COR-L47 (cell line): ENCODE measurements around the gene PAX4.

Experiments used
- DNase-seq: peaks from one replicate; lab custom pipeline; 2025; lab: John Stamatoyannopoulos, UW

Gene PAX4, protein sequence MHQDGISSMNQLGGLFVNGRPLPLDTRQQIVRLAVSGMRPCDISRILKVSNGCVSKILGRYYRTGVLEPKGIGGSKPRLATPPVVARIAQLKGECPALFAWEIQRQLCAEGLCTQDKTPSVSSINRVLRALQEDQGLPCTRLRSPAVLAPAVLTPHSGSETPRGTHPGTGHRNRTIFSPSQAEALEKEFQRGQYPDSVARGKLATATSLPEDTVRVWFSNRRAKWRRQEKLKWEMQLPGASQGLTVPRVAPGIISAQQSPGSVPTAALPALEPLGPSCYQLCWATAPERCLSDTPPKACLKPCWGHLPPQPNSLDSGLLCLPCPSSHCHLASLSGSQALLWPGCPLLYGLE

DNA sequence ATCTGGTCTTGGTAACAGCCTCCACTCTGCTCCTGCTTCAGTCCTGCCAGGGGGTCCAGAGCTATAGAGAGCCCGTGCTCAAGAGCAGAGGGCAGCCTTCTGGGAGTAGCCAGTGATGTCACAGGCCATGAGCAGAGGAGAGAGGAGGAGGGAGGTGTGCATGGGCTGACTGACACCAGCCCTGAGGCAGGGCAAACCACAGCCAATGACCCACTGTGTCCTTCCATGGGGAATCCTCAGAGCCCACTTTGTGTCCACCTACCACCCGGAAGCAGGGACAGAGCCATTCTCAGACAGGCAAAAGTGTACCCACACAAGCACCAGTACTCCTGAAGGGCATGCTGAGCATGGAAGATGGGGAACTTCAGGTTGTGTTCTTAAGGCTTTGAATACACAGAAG is at the start of gene PAX4:
TSS of gene PAX4 (minus strand) at position 101 of the 400 bp plus-strand sequence. CDS start 2,214 bp downstream, outside the sequence.
- no peak for DNase-seq

DNA sequence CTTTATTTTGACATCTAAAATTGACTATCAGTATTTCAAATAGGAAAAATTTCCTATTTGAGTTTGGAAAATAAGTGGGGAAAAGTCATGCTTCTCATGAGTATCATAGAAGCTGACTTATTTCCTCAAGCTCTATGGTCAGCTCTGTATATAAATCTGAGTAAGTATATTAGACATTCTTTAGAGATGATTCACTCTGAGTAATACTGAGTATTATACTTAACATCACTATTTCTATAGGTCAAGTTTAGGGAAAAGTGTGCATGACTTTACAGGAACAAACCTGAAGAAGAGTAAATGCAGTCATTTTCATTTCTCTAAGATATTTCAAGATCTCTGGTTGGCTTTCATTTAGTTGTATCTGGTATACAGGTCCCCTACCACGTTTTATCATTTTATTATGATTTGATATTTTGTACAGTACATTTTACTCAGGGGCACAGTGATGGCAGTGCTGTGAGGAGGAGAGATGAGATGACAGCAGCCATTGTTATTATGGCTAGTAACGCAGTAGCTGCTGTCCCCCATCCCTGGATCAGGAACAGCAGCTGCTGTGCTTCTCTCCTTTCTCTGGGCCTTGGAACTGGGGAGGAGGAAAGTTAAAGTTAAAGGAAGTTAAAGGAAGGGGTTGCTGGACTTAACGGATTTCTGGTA is 49.2 kb upstream of the PAX4 start:
- no peak for DNase-seq

DNA sequence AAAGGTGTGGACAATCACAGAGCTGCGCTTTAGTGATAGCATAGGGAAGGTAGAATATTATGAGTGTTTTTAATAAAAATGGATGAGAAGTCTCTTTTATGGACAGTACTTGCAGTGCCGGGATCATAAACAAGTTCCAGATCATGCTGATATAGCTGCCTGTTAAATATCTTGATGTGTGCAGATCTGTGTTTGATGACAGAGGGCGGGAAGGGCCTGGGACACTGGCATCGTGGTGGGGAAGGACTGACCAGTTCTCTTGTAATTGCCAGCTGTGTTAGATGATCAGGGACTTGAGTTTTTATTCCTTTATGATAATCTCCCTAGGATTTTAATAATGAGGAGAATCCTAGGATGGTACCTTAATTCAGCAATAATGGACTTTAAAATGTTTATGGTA is 48.7 kb upstream of the PAX4 start:
- no peak for DNase-seq

DNA sequence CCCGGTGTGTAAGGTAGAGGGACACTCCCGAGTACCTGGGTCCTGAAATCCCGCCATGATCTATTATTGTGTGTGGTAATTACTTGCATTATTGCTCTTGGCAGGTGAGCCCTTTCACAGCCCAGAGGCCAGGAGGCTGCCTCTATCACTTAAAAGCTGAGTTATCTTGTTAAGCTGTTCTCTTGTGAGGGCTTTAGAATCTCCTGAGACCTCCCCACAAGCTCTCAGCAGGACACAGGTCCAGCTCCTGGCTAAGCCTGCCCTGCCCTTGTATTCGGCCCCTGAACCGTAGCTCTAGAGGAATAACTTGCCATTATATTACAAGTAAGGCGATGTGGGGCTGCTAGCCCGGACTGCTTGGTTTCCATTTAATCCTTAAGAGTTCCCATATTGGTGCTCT is 48.0 kb upstream of the PAX4 start:
- no peak for DNase-seq

DNA sequence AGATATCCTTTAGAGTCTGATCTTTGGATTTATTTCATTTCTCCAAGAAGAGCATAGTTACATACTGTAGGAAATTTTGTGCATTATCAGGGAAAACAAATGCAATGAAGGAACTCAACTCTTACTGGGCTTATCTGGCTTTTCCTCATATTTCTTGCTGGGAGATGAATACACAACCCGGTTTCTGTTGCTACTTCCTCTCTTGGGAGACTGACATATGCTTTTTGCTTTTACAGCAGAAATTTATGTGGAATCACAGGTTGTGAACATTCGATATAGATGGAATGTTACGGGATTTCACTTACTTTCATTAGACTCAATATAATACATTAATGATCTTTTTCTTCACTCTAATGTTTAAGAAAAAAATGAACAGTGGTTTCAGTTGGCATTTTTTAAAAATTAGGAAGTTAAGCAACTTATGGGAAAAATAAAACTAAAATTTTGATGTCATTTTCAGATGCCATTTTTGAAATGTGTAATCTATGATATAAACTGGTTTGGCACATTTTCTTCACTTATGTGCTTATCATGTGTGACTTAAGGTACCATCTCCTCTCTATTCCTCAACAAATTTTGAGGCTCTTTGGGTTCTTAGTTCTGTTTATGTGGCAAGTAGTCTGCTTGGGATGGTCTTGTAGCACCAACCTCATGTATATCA is 41.2 kb upstream of the PAX4 start:
- DNase-seq, result no peak

DNA sequence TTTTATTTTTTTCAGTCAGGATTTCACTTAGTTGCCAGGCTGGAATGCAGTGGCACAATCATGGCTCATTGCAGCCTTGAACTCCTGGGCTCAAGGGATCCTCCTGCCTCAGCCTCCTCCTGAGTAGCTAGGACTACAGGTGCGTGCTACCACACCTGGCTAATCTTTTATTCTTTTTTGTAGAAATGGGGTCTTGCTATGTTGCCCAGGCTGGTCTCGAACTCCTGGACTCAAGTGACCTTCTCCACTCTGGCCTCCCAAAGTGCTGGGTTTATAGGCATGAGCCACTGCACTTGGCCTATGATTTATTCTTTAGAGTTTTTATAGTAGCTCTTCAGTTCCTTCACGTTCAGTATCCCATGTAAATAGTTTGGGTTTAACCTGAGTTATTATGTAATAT is 39.6 kb upstream of the PAX4 start:
- DNase-seq, result no peak

DNA sequence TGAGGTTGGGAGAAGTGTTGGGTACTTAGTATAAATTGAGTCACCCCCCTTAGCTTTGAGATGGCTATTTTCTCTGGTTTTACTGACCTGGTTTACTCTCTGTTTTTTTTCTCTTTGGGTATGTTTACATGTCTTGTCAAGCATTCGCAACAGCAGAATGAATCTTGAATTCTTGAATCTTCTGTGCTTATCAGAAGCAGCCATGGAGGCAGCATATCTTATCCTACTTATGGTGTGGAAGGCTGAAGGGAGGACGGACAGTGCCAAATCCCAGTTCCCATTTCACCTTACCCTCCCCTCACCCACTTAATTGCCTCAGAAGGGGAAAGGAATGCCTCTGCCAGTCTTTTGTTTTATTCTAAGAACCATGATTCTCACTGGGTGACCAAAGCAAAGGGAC is 37.8 kb upstream of the PAX4 start:
- DNase-seq, result no peak

DNA sequence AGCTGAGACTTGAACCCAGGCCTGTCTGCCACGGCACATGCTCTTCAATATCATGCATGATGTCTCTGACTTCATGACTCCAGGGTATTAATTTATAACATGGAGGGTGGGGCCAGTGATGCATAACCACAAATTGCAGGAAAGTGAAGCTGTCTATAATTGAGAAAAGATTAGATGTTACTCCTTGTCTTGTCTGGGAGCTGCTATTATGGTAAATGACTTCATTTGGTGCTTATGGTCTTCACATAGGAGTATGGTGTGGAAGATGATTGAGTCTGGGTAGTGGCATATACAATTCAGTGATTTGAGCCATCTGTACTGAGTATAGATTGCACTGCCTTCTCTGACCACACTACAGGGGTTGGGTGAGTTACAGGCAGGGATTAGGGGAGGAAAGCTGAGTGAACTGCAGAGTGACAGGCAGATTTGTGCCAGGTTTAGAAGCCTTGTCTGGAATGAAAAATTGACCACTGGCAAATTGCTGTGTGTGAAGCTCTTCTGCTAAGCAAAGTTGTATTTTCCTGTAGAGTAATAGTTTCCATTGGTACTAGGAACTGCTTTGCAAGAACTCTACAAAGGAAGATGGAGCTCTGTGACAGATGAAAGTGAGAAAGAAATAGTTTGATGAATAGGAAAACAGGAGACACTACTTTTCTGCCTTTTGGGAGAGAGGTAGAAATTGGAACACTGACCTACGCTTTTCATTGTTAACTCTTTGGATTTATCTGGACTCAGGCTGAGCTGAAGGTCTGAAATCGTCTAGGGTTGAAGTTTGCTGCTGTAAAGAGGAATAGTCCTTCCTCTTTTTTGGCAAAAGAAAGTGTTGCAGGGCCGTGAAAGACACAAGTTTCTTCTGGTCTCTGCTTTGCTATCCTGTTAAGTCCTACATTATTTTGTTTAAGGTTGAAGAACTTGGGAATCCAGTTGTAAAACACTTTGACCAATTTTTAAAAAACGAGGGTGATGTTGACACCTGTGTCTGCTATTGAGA is 36.8 kb upstream of the PAX4 start:
- no peak for DNase-seq

DNA sequence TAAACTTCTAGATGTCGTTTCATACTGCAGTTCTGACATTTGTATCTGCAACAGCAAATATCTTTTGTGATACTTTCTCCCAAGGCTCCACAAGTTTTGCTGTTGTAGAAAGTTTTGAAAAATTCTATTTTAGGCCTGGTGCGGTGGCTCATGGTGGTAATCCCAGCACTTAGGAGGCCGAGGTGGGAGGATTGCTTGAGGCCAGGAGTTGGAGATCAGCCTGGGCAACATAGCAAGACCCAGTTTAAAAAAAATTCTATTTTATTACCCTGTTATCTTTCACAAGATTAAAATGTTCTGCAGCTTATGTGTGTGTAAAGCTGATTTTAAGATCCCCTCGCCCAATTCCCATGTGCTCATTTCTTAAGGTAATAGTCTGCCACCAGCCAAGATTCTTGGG is 35.5 kb upstream of the PAX4 start:
- DNase-seq, result no peak

DNA sequence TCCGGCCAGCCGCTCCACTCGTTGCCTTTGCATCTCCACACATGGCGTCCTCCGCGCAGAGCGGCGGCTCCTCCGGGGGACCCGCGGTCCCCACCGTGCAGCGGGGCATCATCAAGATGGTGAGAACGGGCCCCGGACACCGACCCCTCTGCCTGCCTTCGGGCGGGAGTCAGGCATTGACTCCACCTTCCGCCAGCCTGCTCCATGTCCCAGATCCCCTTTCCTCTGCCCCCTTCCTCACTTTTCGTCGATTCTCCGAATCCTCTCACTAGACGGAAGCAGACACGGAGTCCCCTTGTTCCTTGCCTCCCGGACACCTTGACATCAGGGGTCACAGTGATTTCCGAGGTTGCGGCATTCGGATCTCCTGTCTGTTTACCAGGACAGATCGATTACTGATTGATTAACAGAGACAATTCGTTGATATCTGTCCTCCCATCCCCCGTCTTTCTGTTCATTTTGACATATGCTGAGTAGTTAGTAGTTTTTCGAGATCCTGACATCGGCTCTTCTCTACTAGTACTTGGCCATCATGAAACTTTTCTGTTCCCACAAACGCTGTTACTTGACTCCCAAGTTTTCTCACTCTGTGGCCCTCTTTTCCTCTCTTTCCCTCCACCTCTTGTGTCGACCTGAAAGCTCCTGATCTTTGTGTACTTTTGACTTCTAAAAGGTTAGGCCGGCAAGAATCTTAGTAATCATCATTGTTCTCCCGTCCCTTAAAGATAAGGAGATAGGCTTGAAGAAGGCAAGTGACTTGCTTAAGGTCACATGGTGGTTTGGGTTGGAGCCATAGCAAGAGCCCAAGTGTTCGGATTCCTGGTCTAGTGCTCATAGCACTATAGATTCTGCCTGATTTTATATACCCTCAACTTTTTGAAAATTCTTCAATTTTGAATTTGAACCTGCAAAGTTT is 34.6 kb upstream of the PAX4 start:
- no peak for DNase-seq

DNA sequence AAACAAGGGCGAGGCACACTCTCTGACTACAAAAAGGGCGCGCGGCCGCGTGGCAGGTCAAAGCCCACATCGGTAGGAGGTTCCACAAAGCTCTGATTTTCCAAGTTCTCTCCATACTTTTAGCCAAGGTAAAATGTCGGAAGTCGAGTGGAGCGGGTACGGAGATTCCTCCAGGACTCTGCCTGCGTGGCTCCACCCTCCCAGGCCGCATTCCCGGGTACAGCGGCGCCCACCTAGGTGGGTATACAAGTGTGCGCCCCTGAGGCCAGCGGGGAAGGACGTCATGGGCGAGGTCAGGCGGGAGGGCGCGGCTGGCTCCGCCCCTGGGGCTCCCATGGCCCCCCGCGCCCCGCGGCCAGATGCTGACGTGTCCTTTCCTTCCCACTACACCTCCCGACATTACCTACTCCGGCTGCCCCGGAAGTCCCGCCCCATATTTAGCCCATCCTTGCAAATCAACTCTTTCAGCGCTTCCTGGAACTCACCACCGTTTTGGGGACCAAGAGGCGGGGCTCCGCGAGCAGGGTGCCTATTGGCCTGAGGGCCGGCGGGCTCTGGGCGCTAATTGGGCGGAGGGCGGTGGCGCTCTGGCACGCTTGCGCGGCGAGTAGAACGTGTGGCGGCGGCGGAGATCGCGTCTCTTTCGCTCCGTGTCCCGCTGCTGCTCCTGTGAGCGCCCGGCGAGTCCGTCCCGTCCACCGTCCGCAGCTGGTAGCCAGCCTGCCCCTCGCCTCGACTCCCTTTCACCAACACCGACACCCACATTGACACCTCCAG is 33.8 kb upstream of the PAX4 start, which contains the start of gene SND1:
TSS of gene SND1 (plus strand) at position 639 of the 777 bp plus-strand sequence. CDS start 180 bp downstream, outside the sequence.
- DNase-seq, result peak; percentile 98

DNA sequence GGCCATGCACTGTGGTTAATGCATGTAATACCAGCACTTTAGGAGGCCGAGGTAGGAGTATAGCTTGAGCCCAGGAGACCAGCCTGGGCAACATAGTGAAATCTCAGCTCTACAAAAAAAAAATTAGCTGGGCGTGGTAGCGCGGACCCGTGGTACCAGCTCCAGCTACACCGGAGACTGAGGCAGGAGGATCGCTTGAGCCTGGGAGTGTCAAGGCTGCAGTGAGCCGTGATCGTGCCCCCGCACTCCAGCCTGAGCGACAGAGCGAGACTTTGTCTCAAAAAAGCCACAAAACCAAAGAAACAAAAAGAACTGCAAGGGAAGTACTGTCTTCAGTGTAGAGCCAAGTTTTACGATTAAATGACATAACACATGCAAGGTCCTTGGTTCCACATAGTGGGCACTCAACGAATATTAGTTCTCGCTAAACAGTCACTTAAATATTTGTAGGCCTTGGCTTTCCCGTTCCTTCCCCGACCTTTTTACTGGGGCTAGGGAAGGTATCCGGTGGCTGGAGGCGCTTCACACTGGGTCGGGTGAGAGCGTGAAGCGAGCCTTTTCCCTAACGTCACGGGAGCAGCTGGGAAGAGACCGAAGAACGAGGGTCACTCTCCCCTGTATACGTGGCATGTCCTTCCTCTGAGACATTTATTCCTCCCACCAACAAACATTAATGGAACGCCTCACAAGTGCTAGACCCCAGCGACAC is 33.1 kb upstream of the PAX4 start:
- no peak for DNase-seq

DNA sequence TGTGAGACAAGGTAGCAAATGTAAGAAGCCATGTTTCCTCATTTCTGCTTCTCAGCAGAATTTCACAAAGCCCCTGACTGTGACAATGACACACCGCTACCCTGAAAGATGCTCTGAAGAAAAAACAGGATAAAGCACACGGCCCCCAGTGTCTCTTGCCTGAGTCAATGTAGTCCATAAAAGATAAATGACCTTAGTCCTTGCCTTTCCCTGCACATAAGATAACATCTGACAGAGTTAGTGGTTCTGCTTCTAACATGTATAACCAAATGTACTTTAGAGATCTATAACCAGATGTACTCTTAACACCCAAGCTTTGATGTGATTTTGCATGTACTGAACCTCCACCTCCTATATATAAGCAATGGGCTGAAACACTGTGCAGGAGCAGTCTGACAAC is 31.0 kb upstream of the PAX4 start:
- DNase-seq, result no peak

DNA sequence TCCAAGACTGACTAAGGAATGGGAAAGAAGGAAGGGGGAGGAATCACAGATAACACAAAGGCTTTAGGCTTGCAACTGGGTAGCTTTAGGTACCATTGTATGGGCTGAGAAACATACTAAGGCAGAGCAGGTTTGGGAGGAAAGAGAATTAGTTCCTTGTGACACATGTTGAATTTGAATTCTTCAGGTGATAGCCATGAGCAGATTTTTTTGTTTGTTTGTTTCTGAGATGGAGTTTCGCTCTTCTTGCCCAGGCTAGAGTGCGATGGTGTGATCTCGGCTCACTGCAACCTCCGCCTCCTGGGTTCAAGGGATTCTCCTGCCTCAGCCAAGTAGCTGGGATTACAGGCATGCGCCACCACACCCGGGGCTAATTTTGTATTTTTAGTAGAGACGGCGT is 29.7 kb upstream of the PAX4 start:
- no peak for DNase-seq

DNA sequence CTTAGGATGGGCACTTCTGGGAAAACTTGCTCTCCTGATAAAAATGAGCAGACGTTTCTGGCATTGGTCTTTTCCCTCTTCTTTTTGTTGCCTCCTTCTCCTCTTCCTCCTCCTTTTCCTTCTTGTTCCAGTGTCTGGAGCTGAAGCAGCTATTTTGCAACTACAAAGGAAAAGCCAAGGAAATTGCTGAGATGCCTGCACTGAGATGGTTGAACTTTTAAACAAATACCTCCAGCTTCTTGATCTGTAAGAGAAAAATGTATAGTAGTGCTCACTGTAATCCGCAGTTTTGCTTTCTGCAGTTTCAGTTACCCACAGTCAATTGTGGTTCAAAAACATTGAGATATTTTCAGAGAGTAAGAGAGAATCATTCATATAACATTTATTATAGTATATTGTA is 26.5 kb upstream of the PAX4 start:
- no peak for DNase-seq

DNA sequence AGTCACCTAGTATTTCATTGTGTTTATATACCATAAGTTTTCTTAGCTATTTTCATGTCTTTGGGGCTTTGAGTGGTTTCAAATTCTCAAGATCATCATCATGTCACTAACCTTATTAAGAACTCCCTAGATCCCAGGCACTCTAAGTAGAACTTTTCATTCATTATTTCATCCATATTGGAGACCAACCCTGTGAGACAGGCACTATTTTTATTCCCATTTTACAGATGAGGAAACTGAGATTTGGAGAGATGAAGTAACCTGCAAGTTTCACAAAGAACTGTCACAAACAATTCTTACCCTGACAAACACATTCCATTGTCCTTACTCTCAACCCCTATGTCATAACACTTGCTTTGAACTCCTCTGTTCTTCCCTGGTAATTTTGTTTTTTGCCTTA is 20.3 kb upstream of the PAX4 start:
- DNase-seq, result no peak

DNA sequence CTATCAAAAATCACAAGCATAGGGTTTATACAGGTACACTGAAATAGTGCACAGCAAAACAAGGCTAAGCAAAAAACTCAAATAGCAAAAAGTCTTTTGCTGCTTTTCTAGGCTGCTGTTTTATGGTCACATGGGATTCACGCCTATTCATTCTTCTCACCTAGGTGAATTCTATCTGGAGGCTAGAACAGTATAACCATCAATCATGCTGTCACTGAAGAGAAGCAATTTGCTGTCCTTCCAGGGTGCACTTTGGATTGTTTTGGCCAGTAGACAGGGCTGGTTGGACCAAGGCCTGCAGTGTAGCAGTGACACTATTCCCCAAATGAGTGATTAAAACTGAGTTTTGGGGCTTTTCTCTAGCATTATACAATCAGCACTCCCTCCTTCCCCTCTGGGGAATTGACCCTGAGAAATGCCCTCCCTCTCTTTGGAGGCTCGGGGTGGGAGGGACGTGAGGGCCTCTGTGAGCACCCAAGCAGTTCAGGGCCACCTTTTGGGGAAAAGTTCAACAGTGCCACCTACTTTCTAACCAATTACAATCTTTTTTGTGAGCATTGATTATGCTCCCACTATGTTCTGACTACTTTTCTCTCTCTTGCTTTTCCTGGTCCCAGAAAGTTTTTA is 17.8 kb upstream of the PAX4 start:
- no peak for DNase-seq

DNA sequence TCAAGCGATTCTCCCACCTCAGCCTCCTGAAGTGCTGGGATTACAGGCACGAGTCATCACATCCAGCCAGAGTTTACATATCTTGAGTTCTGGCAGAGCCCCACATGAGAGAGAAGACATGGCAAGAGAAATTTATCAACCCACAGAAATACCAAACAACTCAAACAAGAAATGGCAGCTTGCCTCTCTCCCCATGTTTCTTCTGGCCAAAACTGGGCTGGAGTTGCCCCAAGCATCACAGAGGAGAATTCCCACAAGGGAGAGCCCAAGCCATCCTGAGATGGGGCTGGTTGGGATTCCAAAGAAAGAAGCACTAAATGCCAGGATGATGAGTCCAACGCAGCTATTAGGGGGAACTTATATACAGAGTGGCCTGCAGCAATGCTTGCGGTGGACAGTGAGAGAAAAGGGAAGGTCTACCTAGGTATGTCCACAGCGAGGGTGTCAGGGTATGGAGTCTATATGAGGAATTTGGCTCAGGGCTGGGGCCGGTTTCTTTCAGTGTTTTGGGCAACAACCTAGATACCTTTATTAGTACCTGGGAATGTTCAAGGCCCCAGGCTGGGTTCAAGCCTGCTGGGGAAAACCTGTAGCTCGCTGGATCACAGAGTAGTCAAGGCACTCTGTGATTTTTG is 14.5 kb upstream of the PAX4 start:
- no peak for DNase-seq
